GM12864 (cell line): Measurements from ENCODE around the gene ZRANB3.

Experiments used
- DNase-seq: peaks from one replicate; pipeline ENCODE4 v3.0.0-alpha.2; 2011; ENCODE audit warnings: low read depth
- H3K4me3 ChIP-seq: 2 replicates; pipeline ENCODE4 v1.5.1; 2011; ENCODE audit warnings: mild to moderate bottlenecking, low read depth, low read length, control low read depth
- TF ChIP-seq, protein P1 (sequence below): IDR thresholded peaks from 2 replicates; pipeline ENCODE4 v1.5.1; 2011; ENCODE audit warnings: low read depth, mild to moderate bottlenecking, moderate library complexity, low read length, control low read depth, inconsistent platforms; ENCODE audit errors: missing control alignments

ZRANB3 gene

GRCh38 chr2:135103843-135104242 is 427.2 kb downstream of the ZRANB3 start:
- no peak overlapping the region for H3K4me3 ChIP-seq
- TF ChIP-seq, protein P1, sequence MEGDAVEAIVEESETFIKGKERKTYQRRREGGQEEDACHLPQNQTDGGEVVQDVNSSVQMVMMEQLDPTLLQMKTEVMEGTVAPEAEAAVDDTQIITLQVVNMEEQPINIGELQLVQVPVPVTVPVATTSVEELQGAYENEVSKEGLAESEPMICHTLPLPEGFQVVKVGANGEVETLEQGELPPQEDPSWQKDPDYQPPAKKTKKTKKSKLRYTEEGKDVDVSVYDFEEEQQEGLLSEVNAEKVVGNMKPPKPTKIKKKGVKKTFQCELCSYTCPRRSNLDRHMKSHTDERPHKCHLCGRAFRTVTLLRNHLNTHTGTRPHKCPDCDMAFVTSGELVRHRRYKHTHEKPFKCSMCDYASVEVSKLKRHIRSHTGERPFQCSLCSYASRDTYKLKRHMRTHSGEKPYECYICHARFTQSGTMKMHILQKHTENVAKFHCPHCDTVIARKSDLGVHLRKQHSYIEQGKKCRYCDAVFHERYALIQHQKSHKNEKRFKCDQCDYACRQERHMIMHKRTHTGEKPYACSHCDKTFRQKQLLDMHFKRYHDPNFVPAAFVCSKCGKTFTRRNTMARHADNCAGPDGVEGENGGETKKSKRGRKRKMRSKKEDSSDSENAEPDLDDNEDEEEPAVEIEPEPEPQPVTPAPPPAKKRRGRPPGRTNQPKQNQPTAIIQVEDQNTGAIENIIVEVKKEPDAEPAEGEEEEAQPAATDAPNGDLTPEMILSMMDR = no peak
- DNase-seq = no peak

DNA sequence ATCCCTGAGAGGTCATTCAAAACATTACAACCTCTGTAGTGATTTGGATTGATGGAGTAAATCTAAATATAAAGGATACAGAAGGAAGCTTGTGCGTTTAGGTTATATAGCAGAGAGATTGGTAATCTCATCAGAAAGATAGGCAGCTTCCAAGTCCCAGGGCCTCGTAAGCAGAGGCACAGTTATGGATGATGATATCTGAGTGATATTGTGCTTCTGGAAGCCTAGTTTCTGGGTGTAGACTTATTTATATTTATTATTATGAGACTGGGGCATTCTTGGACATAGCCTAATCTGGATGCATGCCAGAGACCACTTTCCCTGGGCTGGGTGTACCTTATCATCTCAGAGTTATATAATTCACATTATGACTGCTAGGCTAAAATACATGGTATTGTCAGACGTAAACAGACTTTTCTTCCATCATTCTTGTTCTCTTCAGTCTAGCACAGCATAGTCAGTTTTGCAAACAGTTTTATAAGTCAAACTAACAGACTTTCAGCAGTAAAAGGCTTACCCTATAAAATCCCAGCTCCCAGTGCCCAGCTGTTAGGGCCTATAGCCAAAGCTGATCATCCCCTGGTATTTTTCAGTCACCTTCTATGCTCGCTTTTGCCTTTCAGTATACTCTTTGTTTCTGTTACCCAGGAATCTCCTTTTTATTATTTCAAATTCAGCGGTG is 431.1 kb downstream of the ZRANB3 start:
- TF ChIP-seq, protein P1 = no peak
- H3K4me3 ChIP-seq = no peak overlapping the region
- no peak for DNase-seq

DNA sequence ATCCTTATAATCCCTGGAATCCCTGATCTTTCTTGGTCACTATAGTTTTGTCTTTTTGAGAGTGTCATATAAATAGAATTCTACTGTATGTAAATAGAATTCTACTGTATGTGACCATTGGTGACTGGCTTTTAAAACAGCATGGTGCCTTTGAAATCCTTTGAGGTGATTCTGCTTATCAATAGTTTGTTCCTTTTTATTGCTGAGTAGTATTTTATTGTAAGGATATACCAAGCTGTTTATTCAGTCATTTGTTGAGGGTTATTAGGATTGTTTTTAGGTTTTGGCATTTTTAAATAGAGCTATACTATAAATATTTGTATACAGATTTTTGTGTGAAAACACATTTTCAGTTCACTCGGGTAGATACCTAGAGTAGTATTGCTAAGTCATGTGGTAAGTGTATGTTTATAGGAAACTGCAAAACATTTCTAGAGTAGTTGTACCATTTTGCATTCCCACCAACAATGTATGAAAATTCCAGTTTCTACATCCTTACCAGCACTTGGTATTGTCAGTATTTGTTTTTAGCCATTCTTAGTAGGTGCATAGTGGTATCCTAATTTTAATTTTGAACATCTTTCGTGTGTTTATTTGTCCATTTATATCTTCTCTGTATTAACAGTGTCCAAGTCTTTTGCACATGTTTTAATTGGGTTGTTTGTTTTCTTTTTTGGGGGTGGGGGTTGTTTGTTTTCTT is 433.3 kb downstream of the ZRANB3 start:
- DNase-seq = no peak
- TF ChIP-seq, protein P1 = no peak
- H3K4me3 ChIP-seq = no peak overlapping the region

DNA sequence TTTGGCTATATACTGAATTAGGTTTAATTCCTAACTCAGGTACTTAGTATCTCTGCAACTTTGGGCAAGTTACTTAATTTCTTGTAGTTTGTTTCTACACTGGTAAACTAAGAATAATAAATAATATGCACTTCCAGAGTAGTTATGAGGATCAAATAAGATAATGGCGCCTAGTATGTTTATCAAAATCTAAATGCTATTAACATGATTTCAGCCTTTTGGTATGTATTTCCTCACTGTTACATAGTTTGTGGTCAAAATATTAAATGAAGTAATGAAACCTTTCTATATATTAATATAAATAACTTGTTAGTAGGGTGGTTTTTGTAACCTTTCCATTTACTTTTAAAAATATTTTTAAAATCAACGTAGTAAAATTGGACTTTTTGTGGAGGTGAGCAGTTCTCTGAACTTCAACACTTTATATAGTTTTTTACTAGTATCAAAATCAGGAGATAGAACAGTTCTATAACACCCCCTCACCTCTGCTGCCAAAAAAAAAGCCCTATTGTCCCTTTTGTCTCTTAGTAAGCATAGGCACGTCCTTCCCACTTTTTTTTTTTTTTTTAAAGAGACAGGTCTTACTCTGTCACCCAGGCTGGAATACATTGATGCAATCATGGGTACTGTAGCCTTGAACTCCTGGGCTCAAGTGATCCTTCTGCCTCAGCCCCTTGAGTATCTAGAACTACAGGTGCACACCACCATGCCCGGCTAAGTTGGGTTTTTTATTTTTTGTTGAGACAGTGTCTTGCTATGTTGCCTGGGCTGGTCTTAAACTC is 434.2 kb downstream of the ZRANB3 start:
- TF ChIP-seq, protein P1 = no peak
- DNase-seq = no peak
- H3K4me3 ChIP-seq = no peak overlapping the region

GRCh38 chr2:135095591-135095990 is 435.4 kb downstream of the ZRANB3 start:
- no peak for DNase-seq
- TF ChIP-seq, protein P1 = no peak
- H3K4me3 ChIP-seq = no peak overlapping the region

DNA sequence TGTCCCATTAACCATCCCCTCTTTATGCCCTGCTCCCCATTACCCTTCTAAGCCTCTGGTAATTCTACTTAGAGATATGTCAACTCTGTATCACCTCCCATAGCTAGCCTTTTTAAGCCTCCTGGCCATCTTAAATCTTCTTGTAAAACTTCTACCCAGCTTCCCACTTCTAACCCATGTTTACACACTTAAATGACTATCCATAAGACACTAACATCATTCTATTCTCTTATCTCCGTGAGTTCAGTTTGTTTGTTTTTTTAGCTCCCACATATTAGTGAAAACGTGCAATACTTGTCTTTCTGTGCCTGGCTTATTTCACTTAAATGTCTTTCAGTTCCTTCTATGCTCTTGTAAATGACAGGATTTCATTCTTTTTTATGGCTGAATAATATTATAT is 436.5 kb downstream of the ZRANB3 start:
- DNase-seq = no peak
- H3K4me3 ChIP-seq = no peak overlapping the region
- TF ChIP-seq, protein P1 = no peak
